Activated CD8-positive, alpha-beta memory T cell treated with anti-CD3 and anti-CD28 coated beads for 1 hour (primary cell): Measurements from ENCODE around the gene CCR4.
A peak's percentile ranks its signal among the peaks of the same experiment; 100 is the strongest.
"Not testable (repeated sequence)": the region's sequence is repeated elsewhere in the genome, so short reads cannot be mapped to it uniquely, and the experiment has no call there.

Experiments
- DNase-seq, 2 donors: peaks; one replicate each; pipeline ENCODE4 v3.0.0-alpha.2; 2020; ENCODE audit warnings: low read depth in 1 of 2; ENCODE audit errors: extremely low read depth in 1 of 2

CCR4 gene

GRCh38 chr3:32951410-32951811 is at the start of gene CCR4:
Gene CCR4, plus strand, starts transcription at chr3:32951644. Its CDS starts 1,779 bp downstream, at chr3:32953423.
- no peak for DNase-seq

DNA sequence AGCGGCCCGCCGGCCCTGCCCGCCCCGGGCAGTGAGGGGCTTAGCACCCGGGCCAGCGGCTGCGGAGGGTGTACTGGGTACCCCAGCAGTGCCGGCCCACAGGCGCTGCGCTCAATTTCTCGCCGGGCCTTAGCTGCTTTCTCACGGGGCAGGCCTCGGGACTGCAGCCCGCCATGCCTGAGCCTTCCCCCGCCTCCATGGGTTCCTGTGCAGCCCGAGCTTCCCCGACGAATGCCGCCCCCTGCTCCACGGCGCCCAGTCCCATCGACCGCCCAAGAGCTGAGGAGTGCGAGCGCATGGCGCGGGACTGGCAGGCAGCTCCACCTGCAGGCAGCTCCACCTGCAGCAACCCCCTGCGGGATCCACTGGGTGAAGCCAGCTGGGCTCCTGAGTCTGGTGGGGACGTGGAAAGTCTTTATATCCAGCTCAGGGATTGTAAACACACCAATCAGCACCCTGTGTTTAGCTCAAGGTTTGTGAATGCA is 48.5 kb upstream of the CCR4 start:
- peak in 1 of 2 donors; percentile 13 for DNase-seq

GRCh38 chr3:32903953-32904352 is 47.5 kb upstream of the CCR4 start:
- DNase-seq, result no peak

DNA sequence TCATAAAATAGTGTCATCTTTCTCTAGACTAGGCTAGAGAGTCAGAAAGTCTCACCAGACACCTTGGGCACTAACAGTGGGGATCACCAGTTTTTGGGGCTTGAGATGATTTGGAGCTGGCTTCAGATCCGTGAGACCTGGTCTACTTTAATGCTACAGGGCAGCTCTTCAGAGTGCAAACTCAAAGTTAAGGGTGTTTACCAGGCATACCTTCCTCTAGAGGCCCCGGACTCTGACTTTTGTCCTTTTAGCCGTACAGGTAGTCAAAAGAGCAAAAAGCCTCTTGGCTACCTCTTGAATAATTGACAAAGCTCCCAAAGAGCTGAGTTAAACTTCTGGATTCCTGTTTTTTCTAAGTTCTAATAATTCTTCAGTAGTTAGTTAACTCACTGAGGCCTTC is 41.4 kb upstream of the CCR4 start:
- DNase-seq, result no peak

- DNase-seq, result no peak
These were observed 40.5 kb upstream of the CCR4 start for GRCh38 chr3:32910954-32911353.

GRCh38 chr3:32912046-32912445 is 39.4 kb upstream of the CCR4 start:
- no peak for DNase-seq

DNA sequence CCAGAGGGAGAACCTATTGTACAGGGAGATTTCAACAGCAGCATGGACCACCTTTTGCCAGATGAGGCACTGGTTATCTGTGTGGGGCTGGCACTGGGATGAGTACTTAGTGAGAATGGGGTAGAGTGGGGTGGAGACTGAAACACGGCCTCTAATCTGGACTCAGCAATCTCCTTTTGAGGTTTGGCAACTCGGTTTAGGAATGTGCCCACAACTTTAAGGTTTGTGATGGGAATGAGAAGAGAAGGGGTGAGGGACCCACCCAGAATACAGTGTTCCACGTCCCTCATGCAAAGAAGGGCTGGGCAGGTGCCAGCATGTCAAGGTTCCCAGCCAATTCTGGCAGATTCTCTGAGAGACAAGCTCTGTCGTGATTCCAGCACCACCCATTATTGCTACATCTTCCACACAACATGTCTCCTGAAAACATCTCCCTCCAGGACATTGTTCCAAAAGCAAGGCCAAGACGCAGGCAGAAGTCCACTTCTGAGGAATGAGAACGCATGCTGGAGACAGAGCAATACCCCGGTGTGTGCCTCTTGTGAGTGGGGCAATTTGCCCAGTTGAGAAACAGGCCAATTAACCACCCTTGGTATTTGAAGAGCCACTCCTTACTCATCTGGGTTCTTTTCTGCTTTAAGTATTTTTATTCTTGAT is 37.5 kb upstream of the CCR4 start:
- DNase-seq, result no peak

- DNase-seq, result no peak
These were observed 31.5 kb upstream of the CCR4 start for GRCh38 chr3:32919920-32920319.

DNA sequence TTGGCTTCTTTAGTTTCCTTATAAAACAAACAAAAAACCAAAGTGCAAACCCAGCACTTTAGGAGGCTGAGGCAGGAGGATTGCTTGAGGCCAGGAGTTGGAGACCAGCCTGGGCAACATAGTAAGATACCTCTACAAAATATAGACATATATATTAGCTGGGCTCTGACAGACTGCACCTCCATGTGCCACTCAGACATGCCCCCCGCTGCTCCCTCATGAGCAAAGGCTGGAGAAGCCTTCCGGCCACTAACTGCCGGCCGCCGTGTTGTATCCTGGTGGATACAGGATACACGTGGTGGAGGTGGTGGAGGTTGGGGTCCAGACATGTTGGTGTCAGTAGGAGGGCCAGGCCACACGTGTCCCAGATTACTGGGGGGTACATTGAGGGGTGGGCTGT is 29.4 kb upstream of the CCR4 start:
- DNase-seq, result no peak

DNA sequence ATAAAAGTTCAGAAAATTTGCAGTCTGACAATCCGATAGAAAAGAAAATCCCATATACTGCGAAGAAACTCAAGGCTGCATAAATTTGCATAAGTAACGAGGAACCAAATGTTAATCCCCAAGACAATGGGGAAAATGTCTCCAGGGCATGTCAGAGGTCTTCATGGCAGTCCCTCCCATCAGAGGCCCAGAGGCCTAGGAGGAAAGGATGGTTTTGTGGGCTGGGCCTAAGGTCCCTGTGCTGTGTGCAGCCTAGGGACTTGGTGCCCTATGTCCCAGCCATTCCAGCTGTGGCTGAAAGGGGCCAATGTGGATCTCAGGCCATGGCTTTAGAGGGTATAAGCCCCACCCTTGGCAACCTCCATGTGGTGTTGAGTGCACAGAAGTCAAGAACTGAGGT is 21.3 kb upstream of the CCR4 start:
- no peak for DNase-seq

DNA sequence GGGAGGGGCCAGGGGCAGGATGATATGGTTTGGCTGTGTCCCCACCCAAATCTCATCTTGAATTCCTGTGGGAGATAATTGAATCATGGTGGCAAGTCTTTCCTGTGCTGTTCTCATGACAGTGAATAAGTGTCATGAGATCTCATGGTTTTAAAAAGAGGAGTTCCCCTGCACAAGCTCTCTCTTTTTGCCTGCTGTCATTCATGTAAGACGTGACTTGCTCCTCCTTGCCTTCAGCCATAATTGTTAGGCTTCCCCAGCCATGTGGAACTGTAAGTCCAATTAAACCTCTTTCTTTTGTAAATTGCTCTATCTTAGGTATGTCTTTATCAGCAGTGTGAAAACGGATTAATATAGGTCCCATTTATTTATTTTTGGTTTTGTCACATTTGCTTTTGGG is 20.2 kb upstream of the CCR4 start:
- not testable (repeated sequence) for DNase-seq

DNA sequence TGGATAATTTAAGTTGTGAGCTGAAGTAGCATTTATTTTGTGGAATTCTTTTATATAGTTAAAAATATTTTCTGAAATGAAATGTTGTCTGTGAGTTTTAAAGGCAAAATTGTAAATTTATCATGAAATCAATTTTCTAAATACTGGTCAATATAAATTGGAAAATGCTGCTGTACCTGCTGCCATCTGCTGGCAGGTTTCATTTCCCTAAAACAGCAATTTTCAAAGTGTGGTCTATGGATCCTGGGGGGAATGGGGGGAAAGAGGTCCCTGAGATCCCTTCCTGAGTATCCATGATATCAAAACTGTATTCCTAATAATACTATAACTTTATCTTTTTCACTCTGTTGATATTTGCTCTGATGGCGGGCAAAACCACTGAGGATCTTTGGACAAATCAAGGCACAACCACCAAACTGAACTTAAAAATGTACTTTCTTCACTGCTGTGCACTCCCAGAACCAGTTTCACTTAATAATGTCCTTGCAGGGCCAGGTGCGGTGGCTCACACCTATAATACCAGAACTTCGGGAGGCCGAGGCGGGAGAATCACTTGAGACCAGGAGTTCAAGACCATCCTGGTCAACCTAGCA is 17.2 kb upstream of the CCR4 start:
- no peak for DNase-seq

DNA sequence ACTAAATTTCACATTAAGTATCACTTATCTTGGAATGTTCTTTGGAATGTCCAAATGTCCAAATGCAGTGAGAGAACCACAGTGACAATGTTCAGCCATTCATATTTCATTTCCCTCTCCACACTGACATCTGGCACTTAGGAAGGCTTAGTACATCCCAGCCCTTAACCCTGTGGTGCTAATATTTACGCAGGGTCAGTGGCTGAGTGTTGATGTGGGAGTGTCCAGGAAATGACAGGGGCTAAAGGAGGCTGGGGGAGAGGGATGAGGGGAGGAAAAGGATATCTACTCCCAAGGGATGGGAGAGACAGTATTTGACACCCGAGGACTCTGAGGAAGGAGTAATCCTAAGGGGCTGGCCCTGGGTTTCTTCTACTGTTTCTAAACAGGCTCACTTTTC is 14.1 kb upstream of the CCR4 start:
- DNase-seq, result no peak

- DNase-seq, result not testable (repeated sequence)
These were observed 11.7 kb upstream of the CCR4 start for GRCh38 chr3:32939531-32940284.

DNA sequence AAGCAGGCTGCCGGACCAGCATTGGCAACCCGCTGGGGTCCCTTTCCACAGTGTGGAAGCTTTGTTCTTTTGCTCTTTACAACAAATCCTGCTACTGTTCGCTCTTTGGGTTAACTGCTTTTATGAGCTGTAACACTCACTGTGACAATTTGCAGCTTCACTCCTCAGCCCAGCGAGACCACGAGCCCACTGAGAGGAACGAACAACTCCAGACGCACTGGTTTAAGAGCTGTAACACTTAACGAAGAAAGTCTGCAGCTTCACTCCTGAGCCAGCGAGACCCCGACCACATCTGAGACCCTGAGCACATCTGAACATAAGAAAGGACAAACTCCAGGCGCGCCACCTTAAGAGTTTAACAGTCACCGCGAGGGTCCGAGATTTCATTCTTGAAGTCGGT is 10.7 kb upstream of the CCR4 start:
- DNase-seq, result no peak

DNA sequence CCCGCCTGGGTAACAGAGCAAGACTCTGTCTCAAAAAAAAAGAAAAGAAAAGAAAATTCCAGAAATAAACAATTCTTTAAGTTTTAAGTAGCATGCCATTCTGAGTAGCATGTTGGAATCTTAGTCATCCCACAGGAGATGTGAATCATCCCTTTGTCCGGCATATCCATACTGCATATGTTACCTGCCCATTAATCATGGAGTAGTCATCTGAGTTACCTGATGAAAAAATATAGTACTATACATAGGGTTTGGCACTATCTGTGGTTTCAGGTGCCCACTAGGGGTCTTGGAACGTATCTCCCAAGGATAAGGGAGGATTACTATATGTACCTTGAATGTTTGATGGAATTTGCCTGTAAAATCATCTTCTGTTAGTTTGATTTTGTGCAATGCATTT is 6.3 kb upstream of the CCR4 start:
- DNase-seq, result no peak

GRCh38 chr3:32945598-32945997 is 5.8 kb upstream of the CCR4 start:
- DNase-seq, result not testable (repeated sequence)

GRCh38 chr3:32946973-32947788 is 4.3 kb upstream of the CCR4 start:
- DNase-seq, result no peak

DNA sequence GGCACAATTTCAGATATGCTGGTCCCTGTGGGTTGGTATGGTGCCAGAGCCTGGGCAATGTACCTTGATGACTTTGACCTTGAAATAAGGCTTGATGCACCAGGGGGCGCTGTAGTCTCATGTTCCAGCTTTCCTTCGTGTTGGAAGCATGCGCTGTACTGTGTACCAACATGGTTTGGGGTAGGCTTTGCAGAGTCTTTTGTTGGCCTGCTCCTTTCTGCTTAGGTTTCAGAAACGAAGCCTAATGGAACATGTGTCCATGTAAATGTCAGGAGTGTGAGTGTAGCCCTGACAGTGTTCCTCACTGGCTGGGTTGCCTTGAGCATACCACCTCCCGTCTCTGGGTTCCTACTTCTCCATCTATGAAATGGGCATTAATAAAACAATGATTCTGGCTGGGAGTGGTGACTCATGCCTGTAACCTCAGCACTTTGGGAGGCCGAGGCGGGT is 3.6 kb upstream of the CCR4 start:
- peak; percentile 83 to 89 for DNase-seq

GRCh38 chr3:32948625-32949445 is 2.6 kb upstream of the CCR4 start:
- no peak for DNase-seq
